Coronary artery (tissue), 2 donors: ENCODE measurements around the gene NRDC.
A peak's percentile ranks its signal among the peaks of the same experiment; 100 is the strongest.
"Not testable (repeated sequence)": the region's sequence is repeated elsewhere in the genome, so short reads cannot be mapped to it uniquely, and the experiment has no call there.

Experiments
- DNase-seq: peaks from one replicate; pipeline ENCODE4 v3.0.0-alpha.2; 2017; ENCODE audit warnings: low spot score
- H3K27ac ChIP-seq, 2 donors: fragments of 200-600 bp; sonication (generic); one replicate each; pipeline ENCODE4 v1.5.1; 2016 to 2019
- H3K4me3 ChIP-seq: fragments of 200-600 bp; sonication (generic); 2 replicates; pipeline ENCODE4 v1.5.1; 2016; ENCODE audit warnings: mild to moderate bottlenecking, moderate library complexity
- TF ChIP-seq, protein P1 (sequence below): fragments of 200-600 bp; sonication (generic); IDR thresholded peaks from one replicate; pipeline ENCODE4 v1.5.1; 2019; ENCODE audit warnings: antibody characterized with exemption

NRDC gene

DNA sequence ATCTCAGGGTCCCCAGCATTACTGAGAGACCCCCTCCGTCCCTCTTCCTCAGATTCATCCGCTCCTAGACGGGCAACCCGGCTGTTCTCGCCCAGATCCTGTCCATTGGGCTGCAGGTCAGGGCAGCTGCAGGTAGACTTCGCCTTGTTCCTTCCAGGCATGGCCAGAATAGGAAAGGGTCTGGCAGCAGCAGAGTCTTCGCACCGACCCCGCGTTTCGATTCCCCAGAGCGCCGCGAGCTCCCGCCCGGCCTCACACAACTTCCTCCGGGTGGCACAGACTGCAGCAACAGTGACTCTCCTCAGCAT lies 265 bp downstream of the NRDC start:
- no peak for DNase-seq
- peak overlapping the region; percentile 100 for H3K4me3 ChIP-seq
- H3K27ac ChIP-seq, result peak overlapping the region; percentile 92 to 100
- TF ChIP-seq, protein P1, sequence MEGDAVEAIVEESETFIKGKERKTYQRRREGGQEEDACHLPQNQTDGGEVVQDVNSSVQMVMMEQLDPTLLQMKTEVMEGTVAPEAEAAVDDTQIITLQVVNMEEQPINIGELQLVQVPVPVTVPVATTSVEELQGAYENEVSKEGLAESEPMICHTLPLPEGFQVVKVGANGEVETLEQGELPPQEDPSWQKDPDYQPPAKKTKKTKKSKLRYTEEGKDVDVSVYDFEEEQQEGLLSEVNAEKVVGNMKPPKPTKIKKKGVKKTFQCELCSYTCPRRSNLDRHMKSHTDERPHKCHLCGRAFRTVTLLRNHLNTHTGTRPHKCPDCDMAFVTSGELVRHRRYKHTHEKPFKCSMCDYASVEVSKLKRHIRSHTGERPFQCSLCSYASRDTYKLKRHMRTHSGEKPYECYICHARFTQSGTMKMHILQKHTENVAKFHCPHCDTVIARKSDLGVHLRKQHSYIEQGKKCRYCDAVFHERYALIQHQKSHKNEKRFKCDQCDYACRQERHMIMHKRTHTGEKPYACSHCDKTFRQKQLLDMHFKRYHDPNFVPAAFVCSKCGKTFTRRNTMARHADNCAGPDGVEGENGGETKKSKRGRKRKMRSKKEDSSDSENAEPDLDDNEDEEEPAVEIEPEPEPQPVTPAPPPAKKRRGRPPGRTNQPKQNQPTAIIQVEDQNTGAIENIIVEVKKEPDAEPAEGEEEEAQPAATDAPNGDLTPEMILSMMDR, result no peak

DNA sequence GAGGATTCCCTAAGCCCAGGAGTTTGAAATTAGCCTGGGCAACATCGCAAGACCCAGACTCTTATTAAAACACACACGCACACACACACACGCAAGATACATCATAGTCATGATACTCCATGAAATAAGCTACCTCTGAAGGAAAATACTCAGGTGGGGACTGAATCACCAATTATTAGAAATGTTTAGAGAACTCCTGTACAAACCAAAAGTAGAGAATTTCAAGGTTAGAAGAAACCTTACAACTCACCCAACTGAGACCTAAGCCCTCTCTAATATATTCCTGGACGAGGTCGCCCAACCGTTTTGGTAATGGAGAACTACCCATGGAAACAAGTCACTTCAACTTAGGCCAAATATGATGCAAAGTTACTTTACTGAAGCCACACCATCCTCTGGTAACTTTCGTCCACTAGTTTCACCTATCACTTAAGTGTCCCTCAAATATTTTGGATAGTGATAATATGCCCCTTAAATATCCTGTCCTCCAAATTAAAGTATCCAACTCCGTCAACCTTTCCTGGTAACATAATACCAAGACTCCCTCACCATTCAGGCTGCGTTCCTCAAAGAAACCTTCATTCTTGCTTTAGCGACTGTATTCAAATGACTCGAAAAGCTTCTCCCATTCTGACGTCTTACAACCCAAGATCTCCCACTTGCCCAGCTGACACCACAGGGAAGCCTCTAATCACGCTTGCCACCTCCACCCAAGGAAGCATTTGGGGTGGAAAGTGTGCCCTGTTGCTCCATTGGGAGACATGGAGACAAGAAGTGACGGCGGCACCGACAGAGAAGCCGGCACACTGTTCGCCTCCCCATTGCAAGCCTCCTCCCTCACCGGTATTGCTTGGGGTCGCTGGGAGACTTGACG lies 856 bp downstream of the NRDC start:
- no peak for DNase-seq

DNA sequence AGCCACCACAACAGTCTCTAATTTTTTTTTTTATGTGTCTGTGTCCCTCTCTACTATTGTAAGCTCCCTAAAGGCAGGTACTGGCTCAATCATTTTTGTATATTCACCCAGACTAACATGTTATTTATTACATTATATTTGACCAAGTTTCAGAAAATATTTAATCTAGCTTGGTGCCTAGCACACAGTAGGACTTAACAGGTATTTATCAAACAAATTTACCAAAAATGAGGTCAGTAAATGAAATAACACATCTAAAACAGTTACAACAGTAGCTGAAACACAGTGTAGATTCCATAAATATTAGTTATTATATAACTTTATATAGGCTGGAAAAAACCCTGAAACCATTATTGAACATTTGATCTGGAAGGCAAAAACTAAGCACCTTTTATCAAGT lies 2.7 kb downstream of the NRDC start:
- no peak for DNase-seq
- Histone ChIP-seq H3K4me3 (peak overlapping the region; percentile 100), H3K27ac (no peak overlapping the region)
- TF ChIP-seq, protein P1, result no peak

More for the DNA sequence above, 856 bp downstream of the NRDC start:
- H3K27ac ChIP-seq, result peak overlapping the region; percentile 92 to 100
- peak overlapping the region; percentile 100 for H3K4me3 ChIP-seq
- TF ChIP-seq, protein P1, result no peak

DNA sequence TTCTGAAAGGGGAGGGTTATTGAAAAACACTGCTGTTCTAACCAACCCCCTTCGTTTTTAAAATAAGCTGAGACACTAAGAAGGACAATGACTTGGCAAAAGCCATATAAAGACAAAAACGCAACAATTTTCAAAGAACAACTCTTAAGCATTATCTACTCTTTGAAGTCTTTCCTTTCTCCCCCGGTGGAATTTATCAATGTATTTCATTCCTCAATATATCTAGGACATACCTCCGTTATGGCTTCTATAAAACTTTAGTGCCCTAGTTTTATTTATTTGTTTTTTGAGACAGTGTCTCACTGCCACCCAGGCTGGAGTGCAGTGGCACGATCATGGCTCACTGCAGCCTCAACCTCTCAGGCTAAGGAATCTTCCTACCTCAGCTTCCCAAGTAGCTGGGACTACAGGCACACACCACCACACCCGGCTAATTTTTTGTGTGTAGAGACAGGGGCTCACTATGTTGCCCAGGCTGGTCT lies 3.2 kb downstream of the NRDC start:
- no peak overlapping the region for H3K27ac ChIP-seq
- TF ChIP-seq, protein P1, result no peak
- no peak for DNase-seq
- no peak overlapping the region for H3K4me3 ChIP-seq

DNA sequence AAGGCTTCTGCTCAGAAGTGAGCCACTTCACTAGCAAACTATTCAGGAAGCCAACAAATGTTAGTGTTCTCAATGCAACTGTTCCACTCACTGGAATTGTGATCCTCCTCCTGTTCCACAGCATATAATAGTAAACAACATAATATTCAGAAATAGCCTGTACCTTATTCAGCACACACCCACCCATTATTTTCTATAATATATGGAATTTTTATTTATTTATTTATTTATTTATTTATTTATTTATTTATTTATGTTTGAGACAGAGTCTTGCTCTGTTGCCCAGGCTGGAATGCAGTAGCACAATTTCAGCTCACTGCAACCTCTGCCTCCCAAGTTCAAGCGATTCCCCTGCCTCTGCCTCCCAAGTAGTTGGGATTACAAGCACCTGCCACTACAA lies 5.3 kb downstream of the NRDC start:
- not testable (repeated sequence) for H3K27ac ChIP-seq, DNase-seq, H3K4me3 ChIP-seq

DNA sequence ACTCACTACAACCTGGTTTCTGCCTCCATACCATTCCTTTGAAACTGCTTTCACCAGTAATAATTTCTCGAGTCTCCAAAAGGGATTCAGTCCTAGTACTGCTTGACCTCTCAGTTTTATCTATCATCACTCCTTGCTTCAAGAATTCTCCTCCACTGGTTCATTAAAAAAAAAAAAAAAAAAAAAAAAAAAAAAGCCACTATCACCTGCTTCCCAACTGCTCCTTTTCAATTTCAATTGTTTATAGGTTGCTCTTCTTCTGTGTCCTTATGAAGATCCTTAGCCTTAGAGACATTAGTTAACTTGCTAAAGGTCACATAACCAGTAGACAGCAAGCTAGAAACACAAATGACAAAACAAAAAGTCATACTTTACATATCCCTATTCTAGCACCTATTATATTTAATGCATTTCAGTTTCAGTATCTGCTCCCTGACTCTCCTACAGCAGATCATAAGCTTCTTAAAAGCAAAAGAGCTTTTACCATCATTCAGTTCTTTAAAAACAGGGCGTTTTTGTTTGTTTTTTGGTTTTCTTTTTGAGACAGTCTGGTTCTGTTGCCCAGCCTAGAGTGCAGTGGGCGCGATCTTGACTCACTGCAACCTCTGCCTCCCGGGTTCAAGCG lies 7.1 kb downstream of the NRDC start:
- no peak overlapping the region for H3K4me3 ChIP-seq
- H3K27ac ChIP-seq, result no peak overlapping the region
- no peak for DNase-seq
- TF ChIP-seq, protein P1, result no peak

DNA sequence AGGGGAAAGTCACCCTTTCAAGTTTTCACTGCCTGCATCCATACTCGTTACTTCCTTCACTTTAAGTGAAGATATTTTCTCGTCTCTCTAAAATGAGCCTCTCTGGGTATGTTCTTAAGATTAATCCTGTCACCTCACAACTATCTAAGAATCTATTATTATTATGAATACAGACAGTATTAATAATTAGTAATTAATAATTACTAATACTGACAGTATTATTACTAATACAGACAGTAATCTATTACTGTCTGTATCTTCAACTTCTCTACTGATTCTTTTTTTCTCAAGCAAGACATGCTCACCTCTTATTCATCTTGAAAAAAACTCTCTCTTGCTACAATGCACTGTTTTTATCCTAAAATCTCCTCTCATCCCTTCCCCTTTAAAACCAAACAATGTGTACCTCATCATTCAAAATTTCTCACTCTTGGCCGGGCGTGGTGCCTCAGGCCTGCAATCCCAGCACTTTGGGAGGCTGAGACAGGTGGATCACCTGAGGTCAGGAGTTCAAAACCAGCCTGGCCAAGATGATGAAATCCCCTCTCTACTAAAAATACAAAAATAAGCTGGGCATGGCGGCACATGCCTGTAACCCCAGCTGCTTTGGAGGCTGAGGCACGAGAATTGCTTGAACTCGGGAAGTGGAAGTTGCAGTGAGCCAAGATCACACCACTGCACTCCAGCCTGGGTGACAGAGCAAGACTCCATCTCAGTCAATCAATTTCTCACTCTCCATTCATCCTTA lies 7.8 kb downstream of the NRDC start:
- no peak for DNase-seq
- no peak overlapping the region for H3K4me3 ChIP-seq
- TF ChIP-seq, protein P1, result no peak
- H3K27ac ChIP-seq, result no peak overlapping the region
